IMR-90 (cell line): ENCODE measurements around the gene GP1BA.

ENCODE experiments used
- CEBPB ChIP-seq: IDR thresholded peaks from 2 replicates; pipeline ENCODE4 v1.6.1; 2012; ENCODE audit warnings: low read depth, low read length, improper control_type of control experiment
- RCOR1 ChIP-seq: IDR thresholded peaks from 2 replicates; pipeline ENCODE4 v1.6.1; 2012; ENCODE audit warnings: mild to moderate bottlenecking, low read length, improper control_type of control experiment; ENCODE audit not compliant: insufficient replicate concordance
- RFX5 ChIP-seq: IDR thresholded peaks from 2 replicates; pipeline ENCODE4 v1.8.0; 2012; ENCODE audit warnings: low read depth, mild to moderate bottlenecking, low read length, moderate library complexity

- TF ChIP-seq RCOR1 (no peak), RFX5 (no peak), CEBPB (no peak)
These were observed 50.2 kb downstream of the GP1BA start for GRCh38 chr17:4982305-4982704.
